Mucosa of descending colon (tissue), 3 donors: ENCODE results near the gene GLIS1. TPM values are rescaled to one million over a fixed set of nuclear protein-coding genes. Genes with fewer than 3 reads are reported as not detected.

ENCODE experiments used
- ATAC-seq: fragments of 200-7000 bp; cut with Tn5 transposase; one replicate; pipeline ENCODE4 v1.9.1; 2020; ENCODE audit warnings: mild to moderate bottlenecking, moderate library complexity
- DNase-seq, 3 donors: peaks; one replicate each; pipeline ENCODE4 v3.0.0-alpha.2; 2020
- H3K36me3 ChIP-seq: fragments of 200-600 bp; one replicate; pipeline ENCODE4 v1.8.0; 2021; ENCODE audit warnings: low read depth, mild to moderate bottlenecking
- H3K4me1 ChIP-seq: fragments of 200-600 bp; one replicate; pipeline ENCODE4 v1.8.0; 2021; ENCODE audit warnings: low read depth, mild to moderate bottlenecking
- H3K4me3 ChIP-seq: fragments of 200-600 bp; one replicate; pipeline ENCODE4 v1.8.0; 2021; ENCODE audit warnings: mild to moderate bottlenecking
- H3K9me3 ChIP-seq: fragments of 200-600 bp; one replicate; pipeline ENCODE4 v1.8.0; 2021; ENCODE audit warnings: mild to moderate bottlenecking
- CTCF ChIP-seq: fragments of 200-600 bp; IDR thresholded peaks from one replicate; pipeline ENCODE4 v1.8.0; 2022; ENCODE audit warnings: antibody characterized with exemption, mild to moderate bottlenecking
- intact Hi-C, 2 donors: fragments of 100-400 bp; cut with DNase I in 1 of 2; cut with micrococcal nuclease in 1 of 2; formaldehyde crosslinking; loops; one replicate each; pipeline versions ENCODE4 v1.11.0 to v1.11.1; 2022; cut with DNase I, micrococcal nuclease
- total RNA-seq, 3 donors: library from RNA; stranded (reverse); fragmentation: NEBNext Ultra II Directional in 2 of 3; extraction: Animal tissue kit (Norgen Biotek cat#: 25700) in 2 of 3; gene quantifications; one replicate each; pipeline versions ENCODE4 v1.2.1 to v1.2.4, GENCODE V29; 2021 to 2023
- donor health status: DM: no; HTN: no; CAD: no; lungs with moderate emphysema.
- donor health status: DM: no; HTN: no; CAD: no.
- donor health status: DM: no; HTN: yes; CAD: no.

The GLIS1 gene
- total RNA-seq, 3 donors from 2014 or later, result 0.09 to 0.24 (median 0.14) TPM

- H3K4me3 ChIP-seq, result no peak overlapping the region
- no peak for DNase-seq
- H3K4me1 ChIP-seq, result no peaks in the 10 kb centered on the region
- intact Hi-C loops, result no loop called here
- no peak for TF ChIP-seq CTCF
- no peak for ATAC-seq
- H3K36me3 ChIP-seq, result no peaks in the 10 kb centered on the region
- H3K9me3 ChIP-seq, result no peaks in the 10 kb centered on the region
These were observed 30.8 kb upstream of the GLIS1 start for GRCh38 chr1:53769780-53770179.

- Histone ChIP-seq H3K9me3 (no peaks in the 10 kb centered on the region), H3K4me1 (no peaks in the 10 kb centered on the region), H3K4me3 (no peak overlapping the region), H3K36me3 (no peaks in the 10 kb centered on the region)
- TF ChIP-seq CTCF, result no peak
- DNase-seq (no peak), ATAC-seq (no peak)
- intact Hi-C loops, result no loop called here
These were observed 30.2 kb upstream of the GLIS1 start for GRCh38 chr1:53769184-53769583.

GRCh38 chr1:53766831-53767405, 28.0 kb upstream of the GLIS1 start:
- intact Hi-C loops, result no loop called here
- Histone ChIP-seq H3K36me3 (no peaks in the 10 kb centered on the region), H3K4me1 (no peaks in the 10 kb centered on the region), H3K4me3 (no peak overlapping the region), H3K9me3 (no peaks in the 10 kb centered on the region)
- no peak for DNase-seq
- TF ChIP-seq CTCF, result no peak
- no peak for ATAC-seq

- H3K4me1 ChIP-seq, result no peaks in the 10 kb centered on the region
- intact Hi-C loops, result no loop called here
- no peak for ATAC-seq
- no peak for TF ChIP-seq CTCF
- no peaks in the 10 kb centered on the region for H3K36me3 ChIP-seq
- H3K4me3 ChIP-seq, result no peak overlapping the region
- DNase-seq, result no peak
- H3K9me3 ChIP-seq, result no peaks in the 10 kb centered on the region
These were observed 27.3 kb upstream of the GLIS1 start for GRCh38 chr1:53766194-53766742.

- TF ChIP-seq CTCF, result no peak
- DNase-seq (no peak), ATAC-seq (no peak)
- Histone ChIP-seq H3K36me3 (no peaks in the 10 kb centered on the region), H3K4me3 (no peak overlapping the region), H3K9me3 (no peaks in the 10 kb centered on the region), H3K4me1 (no peaks in the 10 kb centered on the region)
- intact Hi-C loops, result no loop called here
These were observed 26.7 kb upstream of the GLIS1 start for GRCh38 chr1:53765657-53766056.

GRCh38 chr1:53763911-53764310, 24.9 kb upstream of the GLIS1 start:
- H3K36me3 ChIP-seq, result no peaks in the 10 kb centered on the region
- intact Hi-C loops, result no loop called here
- DNase-seq, result no peak
- ATAC-seq, result no peak
- no peaks in the 10 kb centered on the region for H3K4me1 ChIP-seq
- no peaks in the 10 kb centered on the region for H3K9me3 ChIP-seq
- no peak for TF ChIP-seq CTCF
- H3K4me3 ChIP-seq, result no peak overlapping the region
